ENCODE results near the gene PTPN3.

PTPN3 gene

DNA sequence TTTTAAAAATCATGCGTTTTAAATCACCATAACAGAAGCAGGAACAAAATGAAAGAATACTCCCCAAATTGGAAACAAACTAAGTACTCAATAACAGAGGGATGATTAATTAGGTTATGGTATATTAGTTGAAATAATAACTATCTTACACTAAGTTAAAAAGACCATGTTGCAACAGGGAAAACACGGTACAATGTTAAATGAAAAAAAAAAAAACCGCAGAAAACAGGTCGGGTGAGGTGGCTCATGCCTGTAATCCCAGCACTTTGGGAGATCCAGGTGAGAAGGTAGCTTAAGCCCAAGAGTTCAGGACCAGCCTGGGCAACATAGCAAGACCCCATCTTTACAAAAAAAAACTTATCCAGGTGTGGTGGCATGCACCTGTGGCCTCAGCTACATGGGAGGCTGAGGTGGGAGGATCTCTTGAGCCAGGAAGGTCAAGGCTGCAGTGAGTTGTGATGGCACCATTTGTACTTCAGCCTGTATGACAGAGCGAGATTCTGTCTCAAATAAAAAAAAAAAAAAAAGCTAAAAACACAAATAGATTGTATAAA, 2.4 kb upstream of the PTPN3 start:
- DNase-seq: no peak

- no peak for DNase-seq
Observed at GRCh38 chr9:109499631-109500410, 1.7 kb upstream of the PTPN3 start.

DNA sequence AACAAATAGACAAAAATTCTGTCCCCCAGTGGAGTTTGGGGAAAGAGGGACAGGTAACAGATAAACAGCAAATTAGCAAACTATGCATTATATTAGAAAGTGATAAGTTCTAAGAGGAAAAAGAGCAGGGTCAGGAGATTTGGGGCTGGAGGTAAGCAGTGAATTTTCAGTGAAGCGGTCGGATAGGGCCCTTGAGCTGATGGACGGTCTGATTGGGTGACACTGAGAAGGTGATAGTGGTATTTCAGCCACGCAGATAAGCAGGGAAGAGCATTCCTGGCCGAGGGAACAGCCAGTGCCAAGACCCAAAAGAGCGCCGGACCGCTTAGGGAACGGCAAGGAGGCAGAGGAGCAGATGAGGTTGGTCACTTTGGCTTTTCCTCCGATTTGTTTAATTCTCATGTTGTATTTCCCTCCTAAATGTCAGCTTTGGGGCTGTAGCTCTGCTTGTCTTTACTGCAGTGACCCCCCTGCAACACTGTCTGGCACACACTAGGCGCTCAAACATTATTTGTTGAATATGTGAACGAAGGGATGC, 1.1 kb upstream of the PTPN3 start:
- no peak for DNase-seq

DNA sequence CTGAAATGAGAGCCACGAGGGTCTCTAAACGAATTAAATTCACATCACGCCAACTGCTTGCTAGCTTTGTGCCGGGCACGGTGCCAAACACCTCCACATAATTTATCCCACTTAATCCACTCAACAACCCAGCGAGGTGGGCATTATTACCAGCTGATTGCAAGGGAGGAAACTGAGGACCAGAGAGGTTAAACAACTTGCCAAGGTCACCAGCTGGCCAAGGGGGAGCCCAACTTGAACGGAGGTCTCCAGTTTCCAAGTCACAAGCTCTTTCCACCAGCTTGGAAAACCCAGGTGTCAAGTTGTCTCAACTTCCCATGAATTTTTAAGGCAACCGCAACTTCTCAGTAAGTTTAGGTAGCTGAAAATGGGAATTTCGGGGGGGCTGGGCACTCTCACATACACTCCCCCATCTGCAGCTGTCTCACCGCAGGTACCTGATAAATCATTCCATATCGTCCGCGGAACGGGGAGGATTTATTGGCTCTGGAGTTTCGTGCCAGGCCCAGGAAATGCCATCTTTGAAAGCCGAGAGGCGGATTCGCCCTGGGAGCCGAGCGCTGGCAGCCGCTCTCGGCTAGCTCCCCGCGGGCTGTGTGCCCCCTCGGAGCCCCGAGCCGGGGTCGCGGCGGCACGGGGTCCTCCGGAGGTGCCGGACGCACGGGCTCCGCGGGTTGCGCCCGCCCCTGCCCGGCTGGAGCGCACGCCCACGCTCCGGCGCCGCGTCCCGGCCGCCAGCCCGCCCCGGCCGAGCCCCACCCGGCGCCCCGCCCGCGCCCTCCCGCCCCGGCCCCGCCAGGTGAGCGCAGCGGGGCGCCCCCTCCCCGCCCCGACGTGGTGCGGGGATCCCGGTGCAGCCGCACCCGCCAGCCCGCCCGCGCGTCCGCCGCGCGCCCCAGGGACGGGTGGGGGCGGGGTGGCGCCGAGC, 617 bp downstream of the PTPN3 start:
- peak; percentile 48 for DNase-seq

- DNase-seq: no peak
Observed at GRCh38 chr9:109496841-109497225, 1.3 kb downstream of the PTPN3 start.

DNA sequence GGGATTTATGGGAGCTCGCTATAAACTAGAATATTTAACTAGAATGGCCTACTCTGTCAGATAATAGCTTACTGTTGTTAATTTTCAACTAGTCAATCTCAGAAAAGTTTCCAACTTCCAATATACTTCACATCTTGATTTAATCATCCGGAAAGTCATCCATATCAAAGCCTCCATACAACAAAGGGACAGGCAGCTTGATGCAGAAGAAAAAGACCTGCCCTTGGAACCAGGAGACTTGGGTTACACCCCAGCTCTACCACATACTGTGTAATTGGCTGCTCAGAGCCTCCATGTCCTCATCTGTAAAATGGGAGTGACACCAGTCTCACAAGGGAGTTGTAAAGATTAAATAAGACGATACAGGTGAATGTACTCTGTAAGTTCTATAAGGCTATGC, 1.9 kb downstream of the PTPN3 start:
- DNase-seq: no peak

- no peak for DNase-seq
Observed at GRCh38 chr9:109493648-109494047, 4.5 kb downstream of the PTPN3 start.

GRCh38 chr9:109491590-109491989, 6.5 kb downstream of the PTPN3 start:
- DNase-seq: no peak

- no peak for DNase-seq
Observed at GRCh38 chr9:109488791-109489492, 9.2 kb downstream of the PTPN3 start.

DNA sequence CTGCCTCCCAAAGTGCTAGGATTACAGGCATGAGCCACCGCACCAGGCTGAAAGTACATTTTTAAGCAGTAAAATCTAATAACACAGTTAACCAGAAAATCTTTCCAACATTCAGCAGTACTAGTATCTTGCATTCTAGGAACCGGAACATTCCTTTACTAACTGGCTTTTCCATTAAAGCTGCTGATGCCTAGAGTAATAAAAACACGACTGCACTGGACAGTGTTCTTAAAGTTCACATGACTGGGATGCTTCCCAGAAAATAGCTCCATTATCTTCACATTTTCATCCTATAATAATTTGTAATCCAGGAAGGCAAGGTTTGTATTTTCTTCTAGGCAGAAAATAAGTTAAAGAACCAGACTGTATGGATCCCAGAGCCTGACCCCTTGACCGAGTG, 9.8 kb downstream of the PTPN3 start:
- no peak for DNase-seq

DNA sequence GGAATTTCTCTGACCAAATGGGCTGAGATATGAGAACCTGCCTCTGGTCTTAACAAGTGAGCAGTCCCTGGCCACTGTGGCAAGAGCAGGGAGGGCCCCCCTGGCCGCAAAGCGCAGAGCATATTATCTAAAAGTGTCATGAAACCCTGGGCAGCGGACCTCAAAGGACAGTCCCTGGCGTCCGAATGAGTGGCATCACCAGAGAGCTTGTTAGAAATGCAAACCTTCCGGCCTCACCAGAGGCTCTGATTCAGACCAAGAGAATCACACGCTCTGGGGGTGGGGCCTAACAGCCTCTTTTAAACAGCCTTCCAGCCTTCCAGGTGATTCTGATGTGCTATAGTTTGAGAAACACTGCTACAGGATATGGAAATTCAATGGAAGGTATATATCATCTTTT, 10.9 kb downstream of the PTPN3 start:
- no peak for DNase-seq

GRCh38 chr9:109483744-109484429, 14.2 kb downstream of the PTPN3 start:
- no peak for DNase-seq

DNA sequence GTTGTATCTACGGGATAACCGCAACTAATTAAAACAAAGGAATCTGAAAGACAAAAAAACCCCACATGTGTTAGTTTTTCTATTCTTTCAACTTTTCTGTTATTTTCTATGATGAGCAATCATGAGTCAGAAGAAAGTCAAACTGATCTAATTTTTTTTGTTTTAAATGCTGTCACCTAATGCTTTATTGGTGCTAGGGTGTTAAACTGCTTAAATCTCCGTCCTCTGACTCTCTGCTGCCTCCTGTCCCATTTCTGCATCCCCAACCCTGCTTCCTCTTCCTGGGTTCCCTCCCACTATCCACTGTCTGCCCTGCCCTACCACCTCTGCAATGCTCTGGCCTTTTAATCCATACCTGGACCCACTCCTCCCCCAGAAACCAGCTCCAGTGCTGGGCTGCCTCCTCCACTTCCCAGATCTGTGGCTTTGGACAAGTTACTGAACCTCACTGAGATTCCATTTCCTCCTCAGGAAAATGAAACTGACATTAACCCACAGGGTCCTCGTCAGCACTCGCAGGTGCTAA, 15.7 kb downstream of the PTPN3 start:
- no peak for DNase-seq

DNA sequence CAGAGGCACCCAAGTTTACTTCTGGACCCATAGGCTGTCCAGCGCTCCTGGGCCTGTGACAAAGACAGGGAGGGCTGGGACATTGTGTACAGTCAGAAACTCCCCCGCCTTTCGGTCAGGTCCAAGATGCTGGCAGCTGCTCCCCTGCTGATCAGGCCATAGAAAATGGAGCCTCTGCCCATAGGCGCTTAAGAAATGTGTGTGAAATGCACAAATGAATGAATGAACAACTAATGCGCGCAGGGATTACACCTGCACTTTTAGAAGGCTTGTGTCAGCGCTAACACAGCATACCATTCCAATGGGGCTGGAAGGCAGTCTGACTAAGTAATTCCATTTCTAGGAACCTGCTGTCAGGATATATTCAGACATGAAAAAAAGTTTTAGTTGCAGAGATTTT, 16.3 kb downstream of the PTPN3 start:
- no peak for DNase-seq

- DNase-seq: no peak
Observed at GRCh38 chr9:109479822-109480221, 18.3 kb downstream of the PTPN3 start.

GRCh38 chr9:109478665-109479380, 19.3 kb downstream of the PTPN3 start:
- DNase-seq: no peak

DNA sequence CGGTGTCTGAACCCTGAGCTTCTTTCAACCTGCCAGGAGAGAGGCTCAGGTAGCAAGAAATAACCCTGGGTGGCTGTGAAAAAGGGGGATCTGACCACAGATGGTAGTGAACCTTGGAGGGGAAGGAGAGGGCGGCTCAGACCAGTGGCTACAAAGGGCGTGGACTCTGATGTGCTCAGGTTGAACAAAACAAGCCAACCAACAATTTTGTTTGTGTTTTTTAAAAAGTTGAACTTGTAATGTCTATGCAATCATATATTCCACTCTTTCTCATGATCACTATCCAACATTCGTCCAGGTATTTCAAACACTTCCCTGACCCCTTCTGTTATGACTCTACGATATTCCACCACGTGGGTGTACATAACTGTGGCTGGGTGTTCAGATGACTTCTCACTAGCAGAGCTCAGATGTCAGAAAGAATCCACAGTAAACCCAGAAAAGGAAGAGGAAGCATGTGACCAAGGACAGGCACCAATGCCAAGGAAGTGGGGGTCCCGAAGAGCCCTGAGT, 20.0 kb downstream of the PTPN3 start:
- no peak for DNase-seq

DNA sequence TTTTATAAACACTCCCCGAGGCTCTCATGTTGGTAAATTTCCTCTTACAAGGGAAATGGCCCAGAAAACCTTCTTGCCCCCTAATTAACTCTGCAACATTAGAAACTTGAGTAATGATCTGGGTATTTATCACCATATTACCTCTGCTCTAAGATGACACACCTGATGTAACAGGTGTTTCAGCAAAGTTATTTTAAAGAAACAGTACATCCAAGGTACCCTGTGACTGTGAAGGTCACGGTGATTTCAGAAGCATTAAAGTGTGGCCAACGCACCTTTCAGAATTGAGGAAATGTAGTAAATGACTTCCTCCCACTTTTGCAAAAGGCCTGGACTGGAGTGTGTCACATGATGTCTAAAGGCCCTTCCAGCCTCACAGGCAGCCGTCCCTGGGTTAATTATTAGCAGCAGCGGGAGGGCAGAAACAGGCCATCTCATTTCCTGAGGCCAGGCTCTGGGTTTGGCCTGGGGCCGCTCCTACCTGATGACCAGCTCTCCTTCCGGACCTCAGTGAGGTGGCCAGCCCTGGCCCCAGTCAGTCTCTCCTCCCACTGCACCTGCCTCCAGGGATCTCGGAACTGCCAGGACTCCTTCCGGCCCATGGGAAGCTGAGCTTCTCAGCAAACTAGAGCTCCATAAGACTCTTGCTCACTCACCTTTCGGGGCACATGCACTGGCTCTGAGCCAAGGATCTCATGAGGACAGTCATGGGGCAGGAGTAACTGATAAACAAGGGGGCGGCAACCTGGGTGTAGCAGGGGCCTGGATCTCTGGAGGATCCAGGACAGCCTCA, 20.7 kb downstream of the PTPN3 start:
- no peak for DNase-seq

GRCh38 chr9:109476642-109477257, 21.4 kb downstream of the PTPN3 start:
- DNase-seq: no peak

- no peak for DNase-seq
Observed at GRCh38 chr9:109475526-109475925, 22.6 kb downstream of the PTPN3 start.

All from NCI-H1092 treated with DMSO at 0.1 percent for 48 hours (cell line).